HG02970 (cell line): Measurements from ENCODE around the gene ALAD.
"Not testable (repeated sequence)": the region's sequence is repeated elsewhere in the genome, so short reads cannot be mapped to it uniquely, and the experiment has no call there.

ENCODE experiments used
- ATAC-seq: cut with Tn5 transposase; IDR thresholded peaks from one replicate; pipeline ENCODE4 v1.9.1; 2021; ENCODE audit warnings: mild to moderate bottlenecking, moderate library complexity, moderate number of reproducible peaks; ENCODE audit not compliant: unreplicated experiment, low FRiP score

The ALAD gene

GRCh38 chr9:113401027-113401792, at the start of gene ALAD:
TSS of gene ALAD (minus strand) at chr9:113401284. CDS start at chr9:113393559, 7,725 bp downstream.
- ATAC-seq, result peak; percentile 99

GRCh38 chr9:113449376-113449775, 48.3 kb upstream of the ALAD start:
- ATAC-seq, result no peak

GRCh38 chr9:113446323-113446740, 45.2 kb upstream of the ALAD start:
- no peak for ATAC-seq

GRCh38 chr9:113444736-113445135, 43.7 kb upstream of the ALAD start:
- no peak for ATAC-seq

GRCh38 chr9:113437716-113438115, 36.6 kb upstream of the ALAD start:
- not testable (repeated sequence) for ATAC-seq

- no peak for ATAC-seq
Observed at GRCh38 chr9:113436728-113437515, 35.8 kb upstream of the ALAD start.

- no peak for ATAC-seq
Observed at GRCh38 chr9:113431191-113431590, 30.1 kb upstream of the ALAD start.

GRCh38 chr9:113428062-113428615, 27.1 kb upstream of the ALAD start:
- no peak for ATAC-seq

- ATAC-seq, result no peak
Observed at GRCh38 chr9:113427629-113428028, 26.5 kb upstream of the ALAD start.

GRCh38 chr9:113426701-113427100, 25.6 kb upstream of the ALAD start:
- no peak for ATAC-seq

GRCh38 chr9:113425072-113425471, 24.0 kb upstream of the ALAD start:
- no peak for ATAC-seq

- ATAC-seq, result no peak
Observed at GRCh38 chr9:113421726-113422125, 20.6 kb upstream of the ALAD start.

GRCh38 chr9:113417370-113417769, 16.3 kb upstream of the ALAD start:
- no peak for ATAC-seq

- ATAC-seq, result no peak
Observed at GRCh38 chr9:113416149-113416721, 15.2 kb upstream of the ALAD start.

GRCh38 chr9:113410207-113410864, 9.3 kb upstream of the ALAD start, which contains the start of the genes C9orf43 and POLE3:
TSS of gene C9orf43 (plus strand) at chr9:113410747. CDS start at chr9:113413494, 2,747 bp downstream.
TSS of gene POLE3 (minus strand) at chr9:113410675. CDS start at chr9:113410293, 382 bp downstream.
- peak; percentile 87 for ATAC-seq

GRCh38 chr9:113409883-113410206, 8.8 kb upstream of the ALAD start:
- ATAC-seq, result no peak

- ATAC-seq, result no peak
Observed at GRCh38 chr9:113409481-113409880, 8.4 kb upstream of the ALAD start.

GRCh38 chr9:113406873-113407511, 5.9 kb upstream of the ALAD start:
- not testable (repeated sequence) for ATAC-seq

GRCh38 chr9:113406353-113406752, 5.3 kb upstream of the ALAD start:
- not testable (repeated sequence) for ATAC-seq

GRCh38 chr9:113403646-113404045, 2.6 kb upstream of the ALAD start:
- no peak for ATAC-seq
